Activated naive CD4-positive, alpha-beta T cell treated with anti-CD3 and anti-CD28 coated beads, Interleukin-2, amount 50 U/mL, for 24 hours (primary cell): Measurements from ENCODE around the gene KCNT1.

ENCODE experiments used
- H3K27ac Mint-ChIP-seq: one replicate; pipeline ENCODE4 v1.8.0; 2021; ENCODE audit warnings: mild to moderate bottlenecking, mixed read lengths
- H3K27me3 Mint-ChIP-seq: one replicate; pipeline ENCODE4 v1.8.0; 2021; ENCODE audit warnings: mixed read lengths
- H3K36me3 Mint-ChIP-seq: one replicate; pipeline ENCODE4 v1.8.0; 2021; ENCODE audit warnings: mixed read lengths
- H3K4me1 Mint-ChIP-seq: one replicate; pipeline ENCODE4 v1.8.0; 2021; ENCODE audit warnings: mixed read lengths
- H3K4me3 Mint-ChIP-seq: one replicate; pipeline ENCODE4 v1.8.0; 2021; ENCODE audit warnings: mild to moderate bottlenecking, mixed read lengths
- H3K9me3 Mint-ChIP-seq: one replicate; pipeline ENCODE4 v1.8.0; 2021; ENCODE audit warnings: mixed read lengths

Gene KCNT1

GRCh38 chr9:135778421-135778820 lies 76.4 kb downstream of the KCNT1 start:
- Mint-ChIP-seq H3K36me3 (no peaks in the 10 kb centered on the region), H3K9me3 (no peaks in the 10 kb centered on the region), H3K27ac (no peak overlapping the region), H3K4me3 (no peak overlapping the region), H3K4me1 (no peaks in the 10 kb centered on the region), H3K27me3 (no peaks in the 10 kb centered on the region)

GRCh38 chr9:135779571-135779970 lies 77.6 kb downstream of the KCNT1 start:
- Mint-ChIP-seq H3K4me1 (no peaks in the 10 kb centered on the region), H3K4me3 (no peak overlapping the region), H3K27ac (no peak overlapping the region), H3K36me3 (no peaks in the 10 kb centered on the region), H3K9me3 (no peaks in the 10 kb centered on the region), H3K27me3 (no peaks in the 10 kb centered on the region)

GRCh38 chr9:135780086-135780485 lies 78.1 kb downstream of the KCNT1 start:
- Mint-ChIP-seq H3K9me3 (no peaks in the 10 kb centered on the region), H3K27ac (no peak overlapping the region), H3K27me3 (no peaks in the 10 kb centered on the region), H3K4me3 (no peak overlapping the region), H3K36me3 (no peaks in the 10 kb centered on the region), H3K4me1 (no peaks in the 10 kb centered on the region)

- no peaks in the 10 kb centered on the region for H3K36me3 Mint-ChIP-seq
These were observed 78.6 kb downstream of the KCNT1 start for GRCh38 chr9:135780626-135781025.

GRCh38 chr9:135782946-135783345 lies 81.0 kb downstream of the KCNT1 start:
- H3K4me3 Mint-ChIP-seq: no peak overlapping the region
- no peaks in the 10 kb centered on the region for H3K27me3 Mint-ChIP-seq
- no peaks in the 10 kb centered on the region for H3K9me3 Mint-ChIP-seq
- no peak overlapping the region for H3K27ac Mint-ChIP-seq
- H3K36me3 Mint-ChIP-seq: no peaks in the 10 kb centered on the region
- H3K4me1 Mint-ChIP-seq: no peaks in the 10 kb centered on the region

More at GRCh38 chr9:135780626-135781025, 78.6 kb downstream of the KCNT1 start:
- no peaks in the 10 kb centered on the region for H3K9me3 Mint-ChIP-seq
- H3K27ac Mint-ChIP-seq: no peak overlapping the region
- no peaks in the 10 kb centered on the region for H3K4me1 Mint-ChIP-seq
- H3K4me3 Mint-ChIP-seq: no peak overlapping the region
- H3K27me3 Mint-ChIP-seq: no peaks in the 10 kb centered on the region

GRCh38 chr9:135783540-135784245 lies 81.7 kb downstream of the KCNT1 start:
- Mint-ChIP-seq H3K27ac (no peak overlapping the region), H3K36me3 (no peaks in the 10 kb centered on the region), H3K4me3 (no peak overlapping the region), H3K27me3 (no peaks in the 10 kb centered on the region), H3K9me3 (no peaks in the 10 kb centered on the region), H3K4me1 (no peaks in the 10 kb centered on the region)

- no peak overlapping the region for H3K27ac Mint-ChIP-seq
- H3K4me3 Mint-ChIP-seq: no peak overlapping the region
- no peaks in the 10 kb centered on the region for H3K9me3 Mint-ChIP-seq
- no peaks in the 10 kb centered on the region for H3K27me3 Mint-ChIP-seq
- no peaks in the 10 kb centered on the region for H3K4me1 Mint-ChIP-seq
- H3K36me3 Mint-ChIP-seq: no peaks in the 10 kb centered on the region
These were observed 83.1 kb downstream of the KCNT1 start for GRCh38 chr9:135785013-135785575.

GRCh38 chr9:135786146-135786690 lies 84.2 kb downstream of the KCNT1 start:
- Mint-ChIP-seq H3K27me3 (no peaks in the 10 kb centered on the region), H3K36me3 (no peaks in the 10 kb centered on the region), H3K4me1 (no peaks in the 10 kb centered on the region), H3K9me3 (no peaks in the 10 kb centered on the region), H3K4me3 (no peak overlapping the region), H3K27ac (no peak overlapping the region)

GRCh38 chr9:135787317-135787716 lies 85.3 kb downstream of the KCNT1 start:
- Mint-ChIP-seq H3K4me1 (no peaks in the 10 kb centered on the region), H3K4me3 (no peak overlapping the region), H3K27ac (no peak overlapping the region), H3K9me3 (no peaks in the 10 kb centered on the region), H3K27me3 (no peaks in the 10 kb centered on the region), H3K36me3 (no peaks in the 10 kb centered on the region)

- no peaks in the 10 kb centered on the region for H3K27me3 Mint-ChIP-seq
- H3K27ac Mint-ChIP-seq: no peak overlapping the region
- H3K4me3 Mint-ChIP-seq: no peak overlapping the region
- H3K4me1 Mint-ChIP-seq: no peaks in the 10 kb centered on the region
- H3K36me3 Mint-ChIP-seq: no peaks in the 10 kb centered on the region
- H3K9me3 Mint-ChIP-seq: no peaks in the 10 kb centered on the region
These were observed 86.0 kb downstream of the KCNT1 start for GRCh38 chr9:135787776-135788575.

GRCh38 chr9:135788576-135789300 lies 86.8 kb downstream of the KCNT1 start:
- H3K27ac Mint-ChIP-seq: no peak overlapping the region
- H3K27me3 Mint-ChIP-seq: no peaks in the 10 kb centered on the region
- H3K4me3 Mint-ChIP-seq: no peak overlapping the region
- no peaks in the 10 kb centered on the region for H3K36me3 Mint-ChIP-seq
- no peaks in the 10 kb centered on the region for H3K9me3 Mint-ChIP-seq
- H3K4me1 Mint-ChIP-seq: no peaks in the 10 kb centered on the region

- Mint-ChIP-seq H3K36me3 (no peaks in the 10 kb centered on the region), H3K27me3 (no peaks in the 10 kb centered on the region), H3K4me1 (no peaks in the 10 kb centered on the region), H3K9me3 (no peaks in the 10 kb centered on the region), H3K4me3 (no peak overlapping the region), H3K27ac (no peak overlapping the region)
These were observed 87.9 kb downstream of the KCNT1 start for GRCh38 chr9:135789838-135790291.

- Mint-ChIP-seq H3K4me3 (no peak overlapping the region), H3K36me3 (no peaks in the 10 kb centered on the region), H3K4me1 (no peaks in the 10 kb centered on the region), H3K27me3 (no peaks in the 10 kb centered on the region), H3K27ac (no peak overlapping the region), H3K9me3 (no peaks in the 10 kb centered on the region)
These were observed 88.4 kb downstream of the KCNT1 start for GRCh38 chr9:135790356-135790755.

- Mint-ChIP-seq H3K36me3 (no peaks in the 10 kb centered on the region), H3K4me1 (no peaks in the 10 kb centered on the region), H3K27me3 (no peaks in the 10 kb centered on the region), H3K4me3 (no peak overlapping the region), H3K27ac (no peak overlapping the region), H3K9me3 (no peaks in the 10 kb centered on the region)
These were observed 88.9 kb downstream of the KCNT1 start for GRCh38 chr9:135790850-135791249.

- Mint-ChIP-seq H3K9me3 (no peaks in the 10 kb centered on the region), H3K27me3 (no peaks in the 10 kb centered on the region), H3K36me3 (no peaks in the 10 kb centered on the region), H3K4me1 (no peaks in the 10 kb centered on the region), H3K4me3 (no peak overlapping the region), H3K27ac (no peak overlapping the region)
These were observed 89.7 kb downstream of the KCNT1 start for GRCh38 chr9:135791431-135792267.
